ENCODE data around the gene NBAS.
"Not testable (repeated sequence)": the region's sequence is repeated elsewhere in the genome, so short reads cannot be mapped to it uniquely, and the experiment has no call there.

The NBAS gene

DNA sequence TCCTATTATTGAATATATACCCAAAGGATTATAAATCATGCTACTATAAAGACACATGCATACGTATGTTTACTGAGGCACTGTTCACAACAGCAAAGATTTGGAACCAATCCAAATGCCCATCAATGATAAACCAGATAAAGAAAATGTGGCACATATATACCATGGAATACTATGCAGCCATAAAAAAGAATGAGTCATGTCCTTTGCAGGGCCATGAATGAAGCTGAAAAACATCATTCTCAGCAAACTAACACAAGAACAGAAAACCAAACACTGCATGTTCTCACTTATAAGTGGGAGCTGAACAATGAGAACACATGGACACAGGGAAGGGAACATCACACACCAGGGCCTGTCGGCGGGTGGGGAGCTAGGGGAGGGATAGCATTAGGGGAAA, 310.2 kb downstream of the NBAS start:
- not testable (repeated sequence) for DNase-seq

GRCh38 chr2:15246870-15247269, 314.3 kb downstream of the NBAS start:
- DNase-seq, result no peak

- no peak for DNase-seq
Measured at GRCh38 chr2:15243762-15244161, 317.4 kb downstream of the NBAS start.

DNA sequence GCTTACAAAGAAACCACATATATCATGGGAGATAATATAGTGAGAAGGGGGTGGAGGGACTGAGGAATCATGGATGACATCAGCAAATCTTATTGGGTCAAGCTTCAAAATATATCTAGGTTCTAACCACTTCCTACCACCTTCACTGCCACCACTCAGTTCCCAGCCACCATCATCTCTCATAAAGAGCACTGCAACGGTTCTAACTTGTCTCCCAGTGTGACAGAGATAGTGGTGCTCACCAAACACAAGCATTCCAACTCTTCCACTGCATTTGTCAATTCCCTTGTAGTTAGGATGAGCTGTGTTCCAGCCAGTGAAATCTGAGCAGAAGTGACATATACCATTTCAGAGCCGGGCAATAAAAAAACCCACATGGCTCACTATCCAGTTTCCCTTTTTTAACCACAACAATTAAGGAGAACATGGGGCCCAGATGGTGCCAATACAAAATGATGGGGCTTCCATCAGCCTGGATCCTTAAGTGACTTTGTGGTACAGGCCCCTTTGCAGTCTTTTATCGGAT, 318.1 kb downstream of the NBAS start:
- DNase-seq, result no peak

DNA sequence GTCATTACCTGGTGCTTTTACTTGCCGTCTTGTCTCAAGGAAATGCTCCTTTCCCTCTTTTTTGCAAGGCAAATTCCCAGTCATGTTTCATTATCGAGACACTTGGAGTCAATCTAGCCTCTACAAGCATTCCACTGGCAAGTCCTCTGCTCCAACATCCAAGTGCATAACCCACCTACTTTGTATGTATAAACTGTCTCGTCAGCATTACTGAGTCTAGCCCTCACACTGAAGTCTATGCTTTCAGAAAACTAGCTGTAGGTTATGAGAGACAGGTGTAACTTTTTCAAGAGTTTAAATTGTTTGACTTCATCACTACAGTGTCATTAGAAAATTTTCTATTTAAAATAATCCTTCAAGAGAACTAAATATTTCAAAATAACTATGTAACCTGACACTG, 319.2 kb downstream of the NBAS start:
- DNase-seq, result no peak

- no peak for DNase-seq
Measured at GRCh38 chr2:15241201-15241600, 319.9 kb downstream of the NBAS start.

DNA sequence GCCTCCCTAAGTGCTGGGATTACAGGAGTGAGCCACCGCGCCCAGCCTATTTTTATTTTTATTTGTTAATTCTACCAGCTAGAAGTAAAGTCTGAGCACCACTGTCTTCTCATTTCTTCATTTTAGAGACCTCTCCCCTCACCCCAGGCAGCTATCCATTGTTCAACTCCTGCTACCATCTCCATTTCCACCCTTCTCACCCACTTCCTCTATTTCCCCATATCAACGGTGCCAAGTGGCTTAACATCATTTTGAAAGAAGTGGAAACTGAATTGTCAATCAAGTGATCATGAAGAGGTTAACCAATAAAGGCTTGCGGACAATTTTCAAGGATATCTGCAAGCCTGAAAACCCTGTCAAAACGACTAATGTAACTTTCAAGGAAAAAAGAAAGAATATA, 323.1 kb downstream of the NBAS start:
- no peak for DNase-seq

DNA sequence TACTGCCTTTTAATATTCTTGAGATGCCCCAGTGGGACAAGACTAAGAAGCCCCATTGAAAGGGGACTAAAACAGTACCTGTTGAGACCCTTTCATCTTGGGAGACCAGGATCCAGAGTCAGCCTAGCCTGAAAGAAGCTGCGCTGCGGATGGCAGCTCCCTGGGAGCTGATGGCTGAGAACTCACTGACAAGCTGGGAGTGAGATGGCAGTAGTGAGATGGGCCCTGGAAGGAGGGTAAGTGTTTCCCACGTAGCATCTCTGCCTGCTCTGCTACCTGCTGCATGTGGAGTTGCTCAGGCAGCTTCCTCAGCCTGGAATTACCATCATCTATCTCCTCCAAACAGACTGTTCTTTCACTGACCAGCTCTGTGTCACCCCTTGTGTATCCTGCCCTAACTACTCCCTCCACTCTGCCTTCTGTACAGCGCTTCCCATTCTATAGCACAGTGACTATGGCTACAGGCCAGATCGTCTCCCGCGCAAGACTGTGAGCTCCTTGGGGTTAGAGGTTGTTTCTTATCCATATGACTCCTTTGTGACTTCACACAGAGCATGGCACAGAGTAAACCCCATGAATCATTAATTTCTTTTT, 330.4 kb downstream of the NBAS start:
- no peak for DNase-seq

DNA sequence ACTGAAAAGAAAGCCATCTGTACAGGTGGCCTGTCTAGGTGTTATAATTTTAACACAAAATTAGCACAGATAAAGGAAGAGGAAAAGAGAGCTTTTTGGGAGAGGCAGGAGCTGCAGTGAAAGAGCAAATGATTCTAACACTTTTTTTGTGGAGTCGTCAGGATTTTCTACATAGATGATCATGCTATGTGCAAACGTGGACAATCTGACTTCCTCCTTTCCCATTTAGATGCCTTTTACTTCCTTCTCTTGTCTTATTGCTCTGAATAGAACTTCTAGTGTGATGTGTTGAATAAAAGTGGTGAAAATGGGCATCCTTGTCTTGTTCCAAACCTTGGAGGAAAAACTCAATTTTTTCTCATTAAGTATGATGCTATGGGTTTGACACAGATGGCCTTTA, 334.5 kb downstream of the NBAS start:
- no peak for DNase-seq

GRCh38 chr2:15225131-15225530, 336.0 kb downstream of the NBAS start:
- no peak for DNase-seq

DNA sequence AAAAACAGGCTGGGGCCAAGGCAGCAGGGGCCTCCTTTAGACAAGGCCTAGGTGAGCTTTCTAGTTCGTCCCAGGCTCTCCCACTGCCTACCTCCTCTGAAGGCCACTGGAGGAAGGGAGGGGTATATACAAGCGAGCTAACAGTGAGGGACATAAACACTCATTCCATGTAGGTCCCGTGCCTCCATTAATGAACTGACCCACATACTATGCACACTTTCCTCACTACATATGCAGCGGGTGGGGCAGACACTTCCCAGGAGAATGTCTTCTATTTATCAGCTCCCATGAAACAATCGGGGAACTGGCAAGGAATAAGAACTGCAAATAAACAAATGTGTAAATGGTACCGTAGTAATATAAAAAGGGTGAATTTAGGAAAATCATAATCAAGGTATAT, 336.5 kb downstream of the NBAS start:
- DNase-seq, result no peak

GRCh38 chr2:15223887-15224286, 337.2 kb downstream of the NBAS start:
- no peak for DNase-seq

DNA sequence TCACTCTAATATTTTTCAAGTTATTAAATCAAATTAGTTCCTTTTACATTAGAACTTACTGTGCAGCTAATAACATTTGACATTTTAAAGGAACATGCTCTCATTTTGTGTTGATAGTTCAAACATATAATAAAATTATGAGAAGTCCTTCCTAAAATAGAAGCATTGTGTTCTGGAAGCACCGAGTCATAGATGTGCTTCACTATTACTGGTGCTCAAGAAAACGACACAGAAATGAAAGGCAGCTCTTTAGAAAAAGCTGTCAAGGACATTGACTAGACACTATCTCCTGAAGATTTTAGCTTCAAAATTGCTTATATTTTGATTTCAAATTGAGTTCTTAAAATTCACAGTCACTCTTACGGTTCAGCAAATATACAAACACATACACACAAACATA, 338.3 kb downstream of the NBAS start:
- DNase-seq, result no peak

DNA sequence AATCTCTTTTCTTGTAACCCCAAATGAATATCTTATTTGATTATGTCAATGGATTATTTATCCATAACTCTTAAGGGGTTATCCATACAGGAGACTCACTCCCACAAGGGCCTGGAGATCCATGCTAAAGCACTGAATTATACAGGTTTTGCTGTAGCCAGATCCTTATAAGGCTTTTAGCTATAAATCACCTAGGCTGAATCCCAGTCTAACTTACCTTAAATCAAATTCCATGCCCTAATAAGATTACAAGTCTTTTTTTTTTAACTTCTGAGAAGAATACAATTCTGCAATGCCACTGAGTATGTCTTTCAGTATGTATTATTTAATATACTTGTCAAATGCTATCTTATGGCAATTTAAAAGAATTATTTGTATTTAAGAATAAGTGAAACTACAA, 340.5 kb downstream of the NBAS start:
- no peak for DNase-seq

GRCh38 chr2:15218423-15219086, 342.6 kb downstream of the NBAS start:
- no peak for DNase-seq

- DNase-seq, result no peak
Measured at GRCh38 chr2:15212249-15212648, 348.9 kb downstream of the NBAS start.

- not testable (repeated sequence) for DNase-seq
Measured at GRCh38 chr2:15210542-15210941, 350.6 kb downstream of the NBAS start.

- DNase-seq, result no peak
Measured at GRCh38 chr2:15206419-15206818, 354.7 kb downstream of the NBAS start.

- DNase-seq, result no peak
Measured at GRCh38 chr2:15205562-15205961, 355.6 kb downstream of the NBAS start.

DNA sequence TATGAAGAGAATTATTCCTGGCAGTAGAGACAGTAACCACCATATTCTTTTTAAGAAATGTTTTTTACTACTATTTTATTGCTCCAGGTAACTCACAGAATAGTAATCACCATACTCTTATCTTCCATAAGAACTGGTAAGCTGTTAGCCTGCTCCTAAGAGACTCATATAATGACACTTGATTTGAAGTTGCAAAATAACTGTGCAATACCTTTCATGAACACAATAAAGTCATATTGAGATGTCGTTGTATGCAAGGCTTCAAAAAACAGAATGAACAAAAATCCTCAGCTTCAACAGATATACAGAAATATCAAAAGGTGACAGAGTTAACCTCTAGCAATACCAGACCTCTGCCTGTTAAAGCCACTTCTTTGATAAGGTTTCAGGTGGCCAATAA, 360.1 kb downstream of the NBAS start:
- no peak for DNase-seq

- no peak for DNase-seq
Measured at GRCh38 chr2:15200581-15200980, 360.6 kb downstream of the NBAS start.

GRCh38 chr2:15198051-15198450, 363.1 kb downstream of the NBAS start:
- DNase-seq, result no peak

- no peak for DNase-seq
Measured at GRCh38 chr2:15195813-15196212, 365.3 kb downstream of the NBAS start.

DNA sequence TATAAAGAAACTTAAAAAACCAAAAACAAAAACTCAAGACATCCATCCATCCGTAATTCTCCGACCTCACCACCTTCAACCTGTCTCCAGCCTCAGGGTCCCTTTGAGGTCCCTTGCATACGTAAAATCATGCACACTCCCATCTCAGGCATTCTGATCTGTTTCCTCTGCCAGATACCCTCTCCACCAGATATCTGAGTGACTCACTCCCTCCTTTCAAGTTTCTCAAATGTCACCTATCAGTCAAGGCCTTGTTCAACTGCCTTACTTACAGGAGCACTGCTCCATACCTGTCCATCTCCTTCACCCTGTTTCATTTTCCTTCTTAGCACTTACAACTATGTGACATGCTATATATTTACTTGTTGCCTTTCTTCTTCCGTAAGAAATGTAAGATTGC, 369.3 kb downstream of the NBAS start:
- no peak for DNase-seq

- DNase-seq, result no peak
Measured at GRCh38 chr2:15189216-15189615, 371.9 kb downstream of the NBAS start.
